A204.1 (cell line): ENCODE data around the gene MTRF1L.

Experiments
- FAIRE-seq: peaks from 2 replicates; lab custom pipeline; 2012; peaks lifted over from hg19 to GRCh38; lab: Jason Lieb, UNC

Gene MTRF1L

GRCh38 chr6:153002613-153003365 is at the start of gene MTRF1L:
Gene MTRF1L, minus strand, starts transcription at chr6:153002709. Its CDS starts 24 bp downstream, at chr6:153002685.
- peak; percentile 98 for FAIRE-seq

GRCh38 chr6:153051801-153052200 is 49.3 kb upstream of the MTRF1L start:
- FAIRE-seq, result no peak

GRCh38 chr6:153048631-153049030 is 46.1 kb upstream of the MTRF1L start:
- no peak for FAIRE-seq

GRCh38 chr6:153047386-153047785 is 44.9 kb upstream of the MTRF1L start:
- FAIRE-seq, result no peak

- no peak for FAIRE-seq
Measured at GRCh38 chr6:153045271-153045670, 42.8 kb upstream of the MTRF1L start.

GRCh38 chr6:153044295-153044694 is 41.8 kb upstream of the MTRF1L start:
- FAIRE-seq, result no peak

GRCh38 chr6:153043719-153044118 is 41.2 kb upstream of the MTRF1L start:
- no peak for FAIRE-seq

- FAIRE-seq, result no peak
Measured at GRCh38 chr6:153038378-153039057, 36.0 kb upstream of the MTRF1L start.

GRCh38 chr6:153034139-153034538 is 31.6 kb upstream of the MTRF1L start:
- no peak for FAIRE-seq

- FAIRE-seq, result peak; percentile 99
Measured at GRCh38 chr6:153032255-153032882, 29.9 kb upstream of the MTRF1L start.

- FAIRE-seq, result no peak
Measured at GRCh38 chr6:153031335-153031955, 28.9 kb upstream of the MTRF1L start.

- FAIRE-seq, result no peak
Measured at GRCh38 chr6:153028963-153029362, 26.5 kb upstream of the MTRF1L start.

GRCh38 chr6:153028286-153028685 is 25.8 kb upstream of the MTRF1L start:
- FAIRE-seq, result no peak

- FAIRE-seq, result no peak
Measured at GRCh38 chr6:153027480-153027879, 25.0 kb upstream of the MTRF1L start.

GRCh38 chr6:153024709-153025017 is 22.2 kb upstream of the MTRF1L start:
- FAIRE-seq, result no peak

- FAIRE-seq, result peak; percentile 21
Measured at GRCh38 chr6:153023977-153024708, 21.6 kb upstream of the MTRF1L start.

- FAIRE-seq, result no peak
Measured at GRCh38 chr6:153018355-153018754, 15.8 kb upstream of the MTRF1L start.

GRCh38 chr6:153016846-153017245 is 14.3 kb upstream of the MTRF1L start:
- FAIRE-seq, result no peak

- no peak for FAIRE-seq
Measured at GRCh38 chr6:153015094-153015640, 12.7 kb upstream of the MTRF1L start.

- FAIRE-seq, result no peak
Measured at GRCh38 chr6:153013438-153013837, 10.9 kb upstream of the MTRF1L start.

GRCh38 chr6:153012856-153013255 is 10.3 kb upstream of the MTRF1L start:
- FAIRE-seq, result no peak

GRCh38 chr6:153003366-153003690 is 819 bp upstream of the MTRF1L start:
- FAIRE-seq, result no peak
